HEK293T (cell line): ENCODE results near the gene RPL41.

Experiments used
- BHLHE40 ChIP-seq: fragments of 450-650 bp; IDR thresholded peaks from 2 replicates; pipeline ENCODE4 v1.6.1; 2016; ENCODE audit warnings: mild to moderate bottlenecking, moderate library complexity, borderline replicate concordance
- FOXA1 ChIP-seq: fragments of 450-650 bp; IDR thresholded peaks from 2 replicates; pipeline ENCODE4 v1.6.1; 2016; ENCODE audit warnings: mild to moderate bottlenecking
- FOXM1 ChIP-seq: fragments of 450-650 bp; IDR thresholded peaks from 2 replicates; pipeline ENCODE4 v1.6.1; 2017; ENCODE audit warnings: mild to moderate bottlenecking, borderline replicate concordance

GRCh38 chr12:56126732-56127239 lies 10.4 kb downstream of the RPL41 start:
- TF ChIP-seq FOXA1 (no peak), FOXM1 (no peak), BHLHE40 (no peak)
